Measurements from ENCODE around the gene TENT4B.

Gene TENT4B

DNA sequence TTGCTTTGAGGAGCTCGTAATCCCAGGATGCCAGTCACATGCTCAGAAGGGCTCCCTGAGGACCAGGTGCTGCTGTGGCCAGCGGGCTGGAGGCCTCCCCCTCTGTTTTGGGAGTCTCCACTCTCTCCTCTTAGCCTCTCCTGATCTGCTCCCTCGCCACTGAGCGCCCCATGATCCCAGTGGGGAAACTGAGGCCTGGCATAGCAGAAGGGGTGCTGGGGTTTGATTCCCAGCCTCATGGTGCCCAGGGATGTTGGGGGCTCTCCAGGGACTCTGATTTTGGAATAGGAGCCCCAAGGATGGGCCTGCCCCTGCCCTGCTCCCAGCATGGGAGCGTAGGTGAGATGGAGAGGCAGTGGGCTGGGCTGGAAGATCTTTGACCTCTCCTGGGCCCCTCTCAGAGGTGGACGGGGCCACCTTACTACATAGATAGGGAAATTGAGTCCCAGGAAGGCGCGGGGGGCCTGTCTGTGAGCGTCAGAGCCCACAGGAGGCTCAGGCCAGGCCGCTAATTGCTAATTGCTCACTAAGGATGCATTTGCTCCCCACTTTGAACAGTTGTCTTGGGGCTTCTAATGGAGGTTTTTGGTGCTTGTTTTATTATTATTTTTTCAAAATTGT lies 112.7 kb downstream of the TENT4B start:
- TF ChIP-seq CTCF (IDR thresholded peaks at IDR 0.05; ENCODE audit: control extremely low read depth, extremely low read depth, low read depth, missing control alignments): no peak
- no peak for DNase-seq (ENCODE audit: extremely low spot score)
- CTCF ChIA-PET: interaction anchor here (0.8 to 2.0 kb wide), 6 partner anchors 9 to 541 kb away, joined by 3 to 9 read pairs (median 4); partner anchors contain the start of gene CNEP1R1
- POLR2A ChIA-PET: no interaction called here

DNA sequence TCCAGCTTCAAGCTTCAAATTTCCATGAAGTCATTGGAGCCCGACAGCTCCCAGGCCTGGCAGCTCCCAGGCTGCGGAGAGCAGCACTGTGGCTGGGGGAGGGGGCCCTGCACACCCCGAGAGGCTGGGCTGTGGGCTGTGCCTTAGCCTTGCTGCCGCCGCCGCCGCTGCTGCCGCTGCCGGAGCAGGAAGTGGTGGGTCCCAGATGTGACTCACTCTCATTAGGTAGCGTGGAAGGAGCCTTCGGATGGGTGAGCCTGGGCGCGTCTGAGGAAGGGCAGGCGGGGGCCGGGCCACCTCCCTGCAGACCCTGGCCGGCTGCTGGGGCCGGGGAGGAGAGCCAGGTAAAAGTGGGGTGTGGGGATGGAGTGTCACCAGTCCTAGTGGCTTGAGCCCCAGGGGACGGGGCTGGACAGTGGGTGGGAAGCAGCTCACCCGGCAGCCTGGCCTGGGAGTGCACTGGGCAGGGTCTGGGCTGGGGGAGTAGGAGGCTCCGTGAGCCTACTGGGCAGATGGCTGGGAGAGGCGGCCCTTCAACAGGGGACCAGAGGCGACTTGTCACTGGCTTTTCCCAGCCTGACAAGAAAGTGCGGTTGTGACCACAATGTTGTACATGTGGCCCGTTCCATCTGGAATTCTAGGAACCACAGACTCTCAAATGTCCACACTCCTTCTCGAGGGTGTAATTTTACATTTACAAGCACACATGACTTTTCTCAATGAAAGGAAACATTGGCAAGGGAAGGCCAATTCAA lies 113.4 kb downstream of the TENT4B start, which contains the start of gene ADCY7:
ADCY7 (plus strand) TSS at position 215 of the 755 bp plus-strand sequence. CDS start 21,629 bp downstream, outside the sequence.
- ChIA-PET CTCF (interaction anchor here (1.0 to 2.0 kb wide), 4 partner anchors 8 to 540 kb away, joined by 3 to 9 read pairs (median 4); no protein-coding TSS in a partner anchor), POLR2A (interaction anchor here (0.5 kb wide), 1 partner anchor 18 kb away, joined by 3 read pairs; no protein-coding TSS in a partner anchor)
- TF ChIP-seq CTCF (IDR thresholded peaks at IDR 0.05; ENCODE audit: control extremely low read depth, extremely low read depth, low read depth, missing control alignments): no peak
- peak; percentile 83 for DNase-seq (ENCODE audit: extremely low spot score)

- CTCF ChIA-PET: interaction anchor here (1.0 to 2.0 kb wide), 5 partner anchors 17 to 540 kb away, joined by 3 to 5 read pairs (median 4); no protein-coding TSS in a partner anchor
- no peak for DNase-seq (ENCODE audit: extremely low spot score)
- no peak for TF ChIP-seq CTCF (IDR thresholded peaks at IDR 0.05; ENCODE audit: control extremely low read depth, extremely low read depth, low read depth, missing control alignments)
- POLR2A ChIA-PET: interaction anchor here (0.5 kb wide), 1 partner anchor 17 kb away, joined by 3 read pairs; no protein-coding TSS in a partner anchor
Observed at GRCh38 chr16:50267151-50267631, 114.1 kb downstream of the TENT4B start.

- ChIA-PET CTCF (interaction anchor here (0.8 to 2.0 kb wide), 3 partner anchors 14 to 398 kb away, joined by 3 to 5 read pairs (median 3); no protein-coding TSS in a partner anchor), POLR2A (no interaction called here)
- DNase-seq (ENCODE audit: extremely low spot score): no peak
- no peak for TF ChIP-seq CTCF (IDR thresholded peaks at IDR 0.05; ENCODE audit: control extremely low read depth, extremely low read depth, low read depth, missing control alignments)
Observed at GRCh38 chr16:50267651-50268050, 114.5 kb downstream of the TENT4B start.

- no peak for DNase-seq (ENCODE audit: extremely low spot score)
- CTCF ChIA-PET: interaction anchor here (0.8 to 2.0 kb wide), 3 partner anchors 14 to 397 kb away, joined by 3 to 5 read pairs (median 3); no protein-coding TSS in a partner anchor
- no peak for TF ChIP-seq CTCF (IDR thresholded peaks at IDR 0.05; ENCODE audit: control extremely low read depth, extremely low read depth, low read depth, missing control alignments)
- POLR2A ChIA-PET: no interaction called here
Observed at GRCh38 chr16:50268352-50268751, 115.2 kb downstream of the TENT4B start.

GRCh38 chr16:50269061-50269705 lies 116.1 kb downstream of the TENT4B start:
- no peak for TF ChIP-seq CTCF (IDR thresholded peaks at IDR 0.05; ENCODE audit: control extremely low read depth, extremely low read depth, low read depth, missing control alignments)
- CTCF ChIA-PET: interaction anchor here (0.9 to 2.0 kb wide), 2 partner anchors 19 to 244 kb away, joined by 4 to 5 read pairs; partner anchors contain the start of gene CNEP1R1
- no peak for DNase-seq (ENCODE audit: extremely low spot score)
- POLR2A ChIA-PET: no interaction called here

Data from GM10248 (cell line).